Measurements from ENCODE around the gene PCK2.

The PCK2 gene

DNA sequence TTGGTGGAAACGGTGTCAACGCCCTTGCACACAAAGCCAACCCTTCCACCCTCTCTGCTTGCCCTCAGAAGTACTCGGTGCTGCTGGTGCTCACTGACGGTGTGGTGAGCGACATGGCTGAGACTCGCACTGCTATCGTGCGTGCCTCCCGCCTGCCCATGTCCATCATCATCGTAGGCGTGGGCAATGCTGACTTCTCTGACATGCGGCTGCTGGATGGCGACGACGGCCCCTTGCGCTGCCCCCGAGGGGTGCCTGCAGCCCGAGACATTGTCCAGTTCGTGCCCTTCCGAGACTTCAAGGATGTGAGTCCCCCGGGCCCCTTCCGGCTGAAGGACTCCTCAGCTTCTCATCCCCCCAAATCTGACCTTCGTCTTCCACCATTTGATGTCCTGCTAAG is 17.0 kb upstream of the PCK2 start:
- DNase-seq: no peak

DNA sequence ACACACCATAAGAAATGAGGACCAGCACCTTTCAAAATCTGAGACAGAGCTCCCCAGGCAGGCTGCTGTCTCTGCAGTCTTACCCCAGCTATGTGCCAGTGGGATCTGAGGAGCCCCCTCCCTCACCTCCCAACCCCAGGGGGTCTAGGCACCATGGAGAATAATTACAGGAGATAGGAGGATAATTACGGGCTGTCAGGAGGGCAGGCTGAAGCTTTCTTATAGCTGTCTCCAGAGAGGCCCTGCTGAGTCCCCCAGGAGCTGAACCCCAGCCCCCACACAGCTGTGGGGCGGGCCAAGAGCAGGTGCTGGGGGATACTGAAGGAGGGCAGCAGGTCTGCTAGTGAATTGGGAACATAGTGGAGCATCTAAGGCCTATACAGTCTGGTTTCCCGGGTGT is 16.0 kb upstream of the PCK2 start:
- no peak for DNase-seq

DNA sequence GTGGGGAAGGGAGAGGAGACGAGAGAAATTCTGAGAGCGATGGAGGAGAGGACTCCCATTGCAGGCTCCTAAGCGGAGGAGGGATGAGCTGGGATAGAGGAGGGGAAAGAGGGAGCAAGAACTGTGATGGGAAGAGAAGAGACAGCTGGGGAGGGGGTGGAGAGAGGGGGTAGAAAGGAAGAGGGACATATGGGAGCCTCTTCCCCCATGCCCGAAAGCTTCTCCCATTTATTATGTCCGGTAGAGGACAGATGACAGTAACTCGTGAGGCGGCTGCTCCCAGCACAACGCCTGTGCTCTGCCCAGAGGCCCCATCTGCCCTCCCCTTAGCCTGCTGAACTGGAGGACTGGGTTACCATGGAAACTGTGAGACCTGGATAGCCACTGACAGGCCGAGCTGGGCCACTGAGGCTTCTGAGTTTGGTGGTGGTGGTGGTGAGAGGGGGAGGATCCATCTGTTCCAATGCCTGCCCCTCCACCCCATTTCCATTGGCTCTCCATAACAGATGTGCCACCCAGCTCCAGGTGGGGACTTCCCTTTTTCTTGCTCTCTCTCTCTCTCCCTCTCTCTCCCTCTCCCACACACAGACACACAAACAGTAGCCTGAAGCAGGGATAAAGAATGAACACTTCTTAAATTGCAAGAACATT is 14.5 kb upstream of the PCK2 start:
- DNase-seq: no peak

DNA sequence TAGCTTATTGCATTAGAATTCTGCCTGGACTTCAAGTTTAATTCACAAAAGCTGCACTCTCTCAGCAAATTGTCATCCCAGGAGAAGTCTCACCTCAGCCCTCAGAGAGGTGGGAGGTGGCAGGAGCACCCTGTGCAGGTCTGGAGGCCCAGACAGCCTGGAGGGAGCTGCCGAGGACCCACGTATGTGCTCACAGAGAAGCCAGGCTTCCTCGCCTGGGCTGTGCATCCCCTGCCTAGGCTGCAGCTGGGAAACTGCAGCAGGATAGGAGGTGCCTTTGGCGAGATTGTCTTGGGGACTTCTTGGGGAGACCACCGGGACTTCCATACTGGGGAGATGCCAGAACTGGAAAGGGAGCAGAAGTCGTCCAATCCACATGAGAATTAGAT is 14.0 kb upstream of the PCK2 start:
- DNase-seq: no peak

DNA sequence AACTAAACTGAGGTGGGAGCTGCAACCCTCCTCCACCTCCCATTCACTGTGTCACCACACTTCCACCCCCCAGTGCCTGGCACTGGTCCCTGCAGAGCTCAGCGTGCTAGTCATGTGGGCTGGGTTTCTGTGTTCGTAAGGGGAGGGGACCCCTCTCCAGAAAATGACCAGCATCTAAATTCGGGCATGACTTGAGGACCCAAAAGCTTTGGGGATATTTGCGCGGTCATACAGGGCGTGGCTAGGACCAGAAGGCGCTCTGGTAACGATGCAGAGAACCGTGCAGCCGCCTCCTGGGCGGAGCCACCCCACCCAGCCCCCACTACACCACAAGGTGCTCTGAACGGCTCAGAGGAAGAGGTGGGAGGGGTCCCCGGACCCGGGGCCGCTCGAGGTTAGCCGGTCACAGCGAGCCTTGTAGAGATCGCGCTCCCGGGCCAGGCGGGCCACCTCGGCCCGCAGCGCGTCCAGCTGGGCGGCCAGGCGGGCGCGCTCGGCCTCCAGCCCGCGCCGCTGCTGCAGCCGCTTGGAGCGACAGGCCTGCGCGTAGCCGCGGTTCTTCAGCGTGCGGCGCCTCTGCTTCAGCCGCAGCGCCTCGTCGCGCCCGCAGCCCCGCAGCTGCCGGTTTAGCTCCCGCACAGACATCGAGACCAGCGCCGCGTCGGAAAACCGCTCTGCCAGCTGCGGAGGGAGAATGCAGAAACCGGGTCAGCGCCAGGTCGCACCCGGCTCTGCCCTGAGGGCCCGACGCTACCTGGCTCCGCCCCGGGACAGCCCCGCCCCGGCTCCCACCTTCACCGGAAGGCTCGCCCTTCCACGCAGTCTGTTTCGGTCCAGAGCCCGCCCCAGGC is 13.0 kb upstream of the PCK2 start:
- DNase-seq: peak; percentile 79

DNA sequence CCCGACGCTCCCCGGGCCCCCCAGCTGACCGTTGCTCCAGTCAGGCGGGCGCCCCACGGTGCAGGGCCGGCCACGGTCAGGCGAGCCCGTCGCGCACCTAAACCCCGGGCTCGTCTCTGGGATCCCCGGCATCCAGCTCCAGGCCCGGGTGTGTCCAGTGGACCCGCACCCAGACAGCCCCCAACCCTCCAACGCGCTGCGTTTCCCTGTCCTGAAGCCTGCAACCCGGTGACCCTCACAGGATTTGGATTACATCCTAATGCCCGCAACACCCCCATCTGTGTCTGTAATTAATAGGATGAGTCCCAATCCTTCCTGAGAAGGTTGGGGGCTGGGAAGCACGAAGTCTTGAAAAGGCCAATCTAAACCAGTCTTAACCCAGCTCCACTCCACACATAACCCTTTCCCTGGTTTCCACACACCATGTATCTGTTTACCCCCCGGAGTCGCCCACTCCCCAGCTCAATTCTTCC is 12.3 kb upstream of the PCK2 start:
- DNase-seq: no peak

DNA sequence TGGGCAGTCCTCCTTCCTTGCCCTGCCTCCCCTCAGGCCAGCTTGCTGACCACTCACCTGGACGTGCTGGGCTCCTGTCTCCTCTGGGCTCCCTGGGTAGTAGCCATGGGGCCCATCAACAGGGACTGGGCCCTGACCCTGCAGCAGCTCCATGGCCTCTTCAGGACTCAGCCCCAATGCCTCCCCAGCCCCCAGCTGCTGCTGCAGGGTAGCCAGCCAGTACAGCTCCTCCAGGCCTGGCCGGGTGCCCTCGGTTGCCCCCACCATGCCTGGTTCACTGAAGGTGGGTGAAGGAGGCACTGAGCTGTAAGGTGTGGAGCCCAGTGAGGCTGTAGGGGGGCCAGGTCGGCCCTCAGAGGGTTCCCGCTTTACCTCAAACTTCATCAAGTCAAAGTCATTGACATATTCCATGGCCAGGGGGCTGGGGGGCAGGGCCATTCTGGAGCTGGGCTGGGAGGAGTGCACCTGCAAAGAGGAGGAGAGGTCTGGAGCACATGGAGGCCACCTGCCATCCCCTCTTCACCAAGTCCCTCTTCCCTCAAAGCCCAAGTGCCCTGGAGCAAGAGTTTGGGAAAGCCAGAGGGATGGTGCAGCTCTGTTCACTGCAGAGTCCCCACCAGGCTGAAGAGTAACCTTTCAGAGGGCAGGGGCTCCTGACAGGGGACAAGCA is 11.6 kb upstream of the PCK2 start:
- no peak for DNase-seq

DNA sequence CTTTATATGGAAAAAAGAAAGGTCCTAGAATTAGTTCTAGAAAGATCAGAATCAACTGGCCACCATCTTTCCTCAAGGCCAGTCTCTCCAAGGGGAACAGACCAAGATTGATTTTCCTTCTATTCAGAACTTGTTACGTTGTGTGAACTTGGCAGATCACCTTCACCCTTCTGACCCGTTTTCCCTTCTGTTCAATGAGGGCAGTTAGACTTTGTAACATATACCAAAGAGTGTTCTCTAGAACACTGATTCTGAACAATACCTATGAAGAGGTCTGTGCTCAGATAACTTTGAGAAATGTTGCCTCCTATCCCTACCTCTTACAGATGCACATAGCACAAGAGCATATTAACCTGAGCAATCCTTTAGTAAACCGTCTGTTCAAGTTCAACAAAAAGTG is 10.6 kb upstream of the PCK2 start:
- no peak for DNase-seq

DNA sequence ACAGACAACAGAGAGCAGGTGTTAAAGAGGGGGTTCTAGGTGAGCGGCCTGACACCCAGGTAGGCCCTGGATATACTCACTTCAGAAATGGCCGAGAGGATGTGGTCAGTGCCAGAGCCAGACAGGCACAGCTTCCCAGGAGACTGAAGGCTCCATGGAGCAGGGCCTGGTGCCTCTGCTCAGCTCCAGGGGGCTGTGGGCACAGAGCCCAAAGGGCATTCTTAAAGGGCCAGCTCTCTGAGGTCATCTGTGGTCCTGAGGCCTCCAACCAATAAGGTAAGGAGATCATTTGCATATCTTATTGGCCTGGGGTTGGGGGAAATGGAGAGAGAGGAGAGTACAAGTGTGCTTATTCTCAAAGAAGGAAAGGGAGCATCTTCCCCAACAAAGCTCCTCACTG is 9.7 kb upstream of the PCK2 start:
- DNase-seq: no peak

DNA sequence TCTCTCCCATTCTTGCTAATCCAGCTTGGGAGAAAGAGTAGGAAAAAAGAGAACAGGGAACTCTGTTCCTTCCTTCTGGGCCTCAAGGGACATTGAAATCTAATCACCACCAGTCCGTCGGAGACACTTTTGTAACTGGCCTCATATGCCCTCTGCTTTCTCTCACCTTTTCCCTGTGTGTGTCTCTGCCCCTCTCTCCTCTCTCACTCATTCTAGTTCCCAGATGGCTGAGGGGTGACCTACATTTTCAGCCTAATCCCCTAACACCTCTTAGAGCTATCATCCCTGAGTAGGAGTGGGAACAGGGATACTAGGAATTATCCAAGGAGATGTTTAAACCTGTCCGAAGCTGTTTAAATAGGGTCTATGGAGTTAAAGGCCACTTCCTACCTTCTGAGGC is 8.9 kb upstream of the PCK2 start:
- DNase-seq: no peak

DNA sequence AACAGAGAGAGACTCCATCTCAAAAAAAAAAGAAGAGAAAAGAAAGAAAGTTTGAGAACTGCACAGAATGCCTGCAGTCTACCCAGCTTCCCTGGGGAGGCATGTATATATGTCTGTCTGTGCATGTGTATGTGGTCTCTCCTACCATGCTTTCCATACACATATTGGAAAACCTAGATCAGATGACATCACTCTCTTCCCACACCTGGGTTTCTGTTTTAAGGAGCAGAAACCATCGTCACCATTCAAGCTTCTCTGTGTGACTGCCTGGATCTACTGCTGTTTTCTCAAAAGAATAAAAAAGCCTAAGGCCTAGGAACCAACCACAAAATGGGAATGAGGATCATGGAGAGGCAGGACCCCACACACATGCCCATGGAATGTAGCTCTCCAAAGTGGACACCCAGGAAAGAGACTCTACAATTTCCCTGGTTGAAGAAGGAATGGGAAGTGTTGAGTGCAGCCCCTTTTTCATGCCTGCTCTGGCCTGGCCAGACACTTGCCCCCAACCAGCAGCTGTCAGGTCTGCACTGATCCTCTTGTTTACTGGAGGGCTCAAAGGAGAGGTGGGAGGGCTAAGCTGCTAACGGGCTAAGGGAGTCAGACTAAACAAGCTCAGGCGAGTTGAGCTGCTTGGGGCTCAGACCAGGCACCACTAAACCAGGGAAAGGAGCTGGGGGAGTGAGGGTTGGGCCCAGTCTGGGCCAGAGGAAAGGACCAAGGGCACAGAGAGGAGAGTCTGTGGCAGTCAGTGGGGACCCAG is 7.7 kb upstream of the PCK2 start:
- DNase-seq: no peak

DNA sequence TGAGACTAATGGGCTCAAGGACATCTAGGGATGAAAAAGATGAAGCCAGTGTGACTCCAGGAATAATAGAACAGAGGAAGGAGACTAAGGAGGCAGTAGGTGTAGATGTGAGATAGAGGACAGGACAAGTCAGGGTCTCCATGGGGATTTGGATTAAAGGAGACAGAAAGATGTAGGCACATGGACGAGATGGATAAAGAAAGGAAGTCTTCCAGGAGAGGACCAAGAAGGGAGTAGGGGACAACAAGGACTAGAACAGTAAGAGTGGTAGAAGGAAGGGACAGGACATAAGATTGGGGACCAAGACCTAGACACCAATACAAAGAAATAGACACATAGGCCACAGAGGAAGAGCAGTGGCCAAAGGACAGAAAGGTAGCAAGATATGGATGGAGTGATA is 7.1 kb upstream of the PCK2 start:
- DNase-seq: no peak

DNA sequence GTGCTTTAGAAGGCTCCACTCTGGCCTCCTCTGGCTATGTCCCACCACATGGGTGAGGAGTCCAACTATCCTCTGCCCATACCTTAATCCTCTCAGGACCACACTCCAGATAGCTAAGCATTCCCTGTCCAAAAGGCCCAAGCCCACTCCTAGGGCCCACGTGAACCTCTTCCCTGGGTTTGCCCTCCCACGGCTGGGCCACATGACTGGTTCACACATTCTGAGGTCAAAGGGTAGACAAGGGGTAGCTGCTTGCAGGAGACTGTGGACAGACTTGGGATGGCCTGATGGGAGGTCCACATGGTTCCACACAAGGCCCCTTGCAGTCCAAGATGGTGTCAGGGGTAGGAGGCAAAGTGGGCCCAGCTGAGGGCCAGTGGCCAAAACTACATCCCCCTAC is 6.0 kb upstream of the PCK2 start:
- DNase-seq: no peak

DNA sequence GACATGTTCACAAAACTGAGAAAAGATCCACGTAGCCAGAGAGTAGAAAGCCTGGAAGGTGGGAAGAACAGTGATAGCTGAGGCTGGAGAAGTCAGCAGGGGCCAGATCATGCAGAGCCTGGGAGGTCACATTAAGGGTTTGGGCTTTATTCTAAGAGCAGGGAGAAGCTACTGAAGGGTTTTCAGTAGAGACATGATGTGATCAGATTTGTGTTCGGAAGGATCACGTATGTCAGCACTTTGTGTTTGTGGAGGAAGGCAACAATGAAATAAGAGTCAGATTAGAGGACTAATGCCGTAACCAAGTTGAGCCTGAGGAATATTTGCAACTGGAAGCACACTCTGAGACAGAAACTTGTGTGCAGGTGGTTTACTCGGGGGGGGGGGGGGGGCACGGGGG is 4.2 kb upstream of the PCK2 start:
- no peak for DNase-seq

DNA sequence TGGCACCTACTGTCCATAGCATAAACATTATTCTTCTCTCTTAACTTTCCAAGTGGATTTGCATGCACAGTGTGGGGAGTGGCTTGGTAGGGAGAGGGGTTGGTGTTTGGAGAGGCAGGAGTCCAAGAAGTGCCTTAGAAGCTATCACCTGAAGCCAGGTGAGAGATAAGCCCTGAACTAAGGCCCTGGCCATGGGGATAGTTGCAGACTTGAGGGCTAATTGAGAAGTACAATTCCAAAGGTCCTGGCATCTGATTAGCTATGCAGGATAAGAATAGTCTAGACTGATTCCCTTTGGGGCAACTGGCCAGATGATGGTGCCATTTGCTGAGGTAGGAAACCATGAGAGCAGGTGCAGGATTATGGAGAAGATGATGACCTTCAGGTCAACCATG is 2.0 kb upstream of the PCK2 start:
- no peak for DNase-seq

DNA sequence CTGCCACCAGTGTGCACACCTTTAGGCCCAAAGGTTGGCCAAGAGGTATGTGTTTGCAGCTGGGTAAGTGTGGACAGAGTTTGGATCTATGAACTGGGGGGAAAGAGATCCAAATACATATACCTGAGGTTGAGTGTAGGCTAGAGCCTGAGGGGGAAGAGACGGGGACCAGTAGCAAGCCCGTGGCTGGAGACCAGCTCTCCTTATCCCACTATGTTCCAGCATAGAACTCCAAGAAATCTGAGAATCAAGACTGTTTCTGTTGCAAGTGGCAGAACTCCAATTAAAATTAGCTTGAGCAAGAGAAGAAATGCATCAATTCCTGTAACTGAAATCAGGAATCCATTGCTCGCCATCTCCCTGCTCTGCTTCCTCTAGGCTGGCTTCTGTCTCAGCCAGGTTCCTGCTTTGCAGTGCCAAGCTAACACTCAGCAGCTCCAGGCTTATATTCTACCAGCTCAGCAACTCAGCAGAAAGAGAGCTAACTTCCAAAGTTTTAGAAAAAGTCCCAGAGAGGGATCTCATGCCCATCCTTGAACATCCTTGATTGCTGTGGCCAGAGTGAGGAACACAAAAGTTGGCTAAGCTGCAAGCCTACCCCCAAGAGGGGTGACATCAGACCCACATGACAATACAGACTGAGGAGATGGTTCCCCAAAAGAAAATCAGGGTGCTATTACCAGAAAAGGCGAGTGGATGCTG is 1.5 kb upstream of the PCK2 start:
- no peak for DNase-seq

DNA sequence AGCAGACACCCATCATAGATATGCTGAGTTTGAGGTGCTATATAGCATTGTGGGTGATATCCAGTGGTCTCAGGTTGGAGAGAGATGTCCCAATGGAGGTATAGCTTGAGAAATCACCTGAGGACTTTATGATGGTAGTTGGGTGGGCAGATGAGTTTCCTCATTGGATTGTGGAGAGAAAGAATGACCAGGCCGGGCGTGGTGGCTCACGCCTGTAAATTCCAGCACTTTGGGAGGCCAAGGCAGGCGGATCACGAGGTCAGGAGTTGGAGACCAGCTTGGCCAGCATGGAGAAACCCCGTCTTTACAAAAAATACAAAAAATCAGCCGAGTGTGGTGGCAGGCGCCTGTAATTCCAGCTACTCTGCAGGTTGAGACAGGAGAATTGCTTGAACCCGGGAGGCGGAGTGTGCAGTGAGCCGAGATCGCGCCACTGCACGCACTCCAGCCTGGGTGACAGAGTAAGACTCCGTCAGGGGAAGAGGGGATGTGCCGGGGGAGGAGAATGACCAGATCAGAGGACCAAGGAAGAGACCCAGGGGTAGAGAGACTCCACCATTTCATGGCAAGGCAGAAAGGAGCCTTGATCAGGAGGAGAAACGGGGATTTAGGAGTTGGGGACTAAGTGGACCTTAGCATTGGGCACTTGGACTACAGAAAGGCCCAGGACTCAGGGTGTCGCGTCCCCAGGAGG is 757 bp upstream of the PCK2 start:
- DNase-seq: no peak

DNA sequence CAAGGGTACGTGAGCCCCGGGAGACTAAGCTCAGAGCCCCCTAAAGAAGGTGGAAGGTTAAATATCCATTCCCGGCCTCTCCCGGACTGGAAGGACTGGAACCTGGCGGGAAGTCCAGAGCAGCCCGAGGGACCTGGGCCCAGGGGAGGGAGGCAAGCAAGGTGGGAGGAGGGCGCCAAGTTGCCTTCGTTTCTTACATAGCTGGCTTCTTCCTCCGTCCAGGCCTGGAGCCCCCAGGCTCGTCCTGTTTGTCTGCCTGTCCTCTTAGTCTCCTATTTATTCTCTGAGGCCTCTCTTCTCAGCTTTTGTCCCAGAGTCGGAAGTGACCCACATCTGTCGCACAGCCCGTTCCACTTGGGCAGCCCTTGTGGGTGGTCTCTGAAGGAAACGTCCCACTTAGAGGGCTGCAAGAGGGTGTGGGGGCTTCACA is 745 bp downstream of the PCK2 start:
- DNase-seq: peak; percentile 18

DNA sequence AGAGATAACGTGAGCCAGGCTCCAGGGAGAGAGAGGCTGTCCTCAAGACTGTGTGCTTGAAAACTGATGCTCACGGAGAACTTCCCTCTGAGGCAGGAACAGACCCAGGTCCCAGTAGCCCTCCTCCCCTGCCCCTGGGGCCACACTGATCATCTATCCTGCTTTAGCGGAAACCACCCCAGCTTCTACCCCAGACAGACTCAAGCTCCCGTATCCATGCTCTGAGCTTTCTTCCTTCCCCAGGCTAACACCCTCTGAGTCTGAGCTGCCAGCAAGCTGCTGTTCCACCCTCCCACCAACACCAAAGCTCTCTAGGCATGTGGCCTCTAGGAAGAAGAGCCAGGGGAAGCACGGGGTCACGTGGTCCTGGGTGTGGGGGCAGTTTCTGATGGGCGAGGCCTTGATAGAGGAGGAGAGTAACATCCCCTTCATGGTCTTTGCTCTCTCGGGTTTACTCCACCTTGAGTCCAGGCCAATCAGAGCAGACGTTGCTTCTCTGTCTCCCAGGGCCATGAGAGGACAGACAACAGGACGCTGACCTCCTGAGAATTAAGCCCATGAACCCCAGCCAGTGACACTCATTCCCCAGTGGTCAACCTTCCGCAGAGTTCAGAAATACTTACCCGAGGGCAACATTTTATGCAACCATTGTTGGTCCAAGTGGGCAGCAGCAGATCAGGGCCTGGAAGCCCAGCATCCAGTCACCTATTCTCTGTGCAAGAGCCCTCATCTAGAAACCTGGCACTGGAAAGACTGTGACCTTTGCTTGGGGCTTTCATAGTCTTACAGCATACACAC is 1.4 kb downstream of the PCK2 start:
- peak; percentile 79 for DNase-seq

DNA sequence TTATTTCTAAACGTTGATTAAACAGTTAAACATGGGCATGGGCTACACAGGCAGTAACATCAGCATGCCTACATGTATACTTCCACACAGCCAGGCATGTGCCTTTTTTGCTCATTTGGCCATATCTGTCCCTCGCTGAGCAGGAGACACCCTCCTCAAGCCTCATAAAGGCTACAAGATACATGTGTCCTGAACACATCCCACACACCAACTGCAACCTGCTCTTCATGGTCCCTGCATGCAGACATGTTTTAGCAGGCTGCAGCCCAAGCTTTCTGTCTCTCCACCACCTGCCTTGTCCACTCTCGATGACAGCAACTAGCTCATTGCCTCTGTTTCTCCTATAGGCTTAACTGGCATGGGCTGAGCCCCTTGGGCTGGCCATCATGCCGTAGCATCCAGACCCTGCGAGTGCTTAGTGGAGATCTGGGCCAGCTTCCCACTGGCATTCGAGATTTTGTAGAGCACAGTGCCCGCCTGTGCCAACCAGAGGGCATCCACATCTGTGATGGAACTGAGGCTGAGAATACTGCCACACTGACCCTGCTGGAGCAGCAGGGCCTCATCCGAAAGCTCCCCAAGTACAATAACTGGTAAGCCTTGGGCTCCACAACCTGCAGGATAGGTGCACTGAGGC is 2.6 kb downstream of the PCK2 start:
- no peak for DNase-seq

Data from activated CD4-positive, alpha-beta T cell treated with anti-CD3 and anti-CD28 coated beads for 48 hours (primary cell).